ENCODE results near the gene ANK3.

- TF ChIP-seq CTCF (conservative IDR thresholded peaks at IDR 0.05; ENCODE audit: low read depth in 2 of 2) (no peak), JUNB (IDR thresholded peaks at IDR 0.05; ENCODE audit: unreplicated experiment) (no peak), CREB1 (CRISPR knock-in tag; IDR thresholded peaks at IDR 0.05; ENCODE audit: low read depth) (no peak), EZH2phosphoT487 (IDR thresholded peaks at IDR 0.05; ENCODE audit: unreplicated experiment) (no peak), POLR2AphosphoS5 (IDR thresholded peaks at IDR 0.05; ENCODE audit: low read depth) (no peak), EZH2 (IDR thresholded peaks at IDR 0.05; ENCODE audit: low read depth, unreplicated experiment) (no peak)
Observed at GRCh38 chr10:60426425-60426824, 36.8 kb upstream of the ANK3 start.

Data from GM23338 (cell line).